Rectal smooth muscle tissue (tissue), 1 donor: ENCODE results near the gene RASSF6.
A peak's percentile ranks its signal among the peaks of the same experiment; 100 is the strongest.
"Not testable (repeated sequence)": the region's sequence is repeated elsewhere in the genome, so short reads cannot be mapped to it uniquely, and the experiment has no call there.

ENCODE experiments used
- H3K27ac ChIP-seq: one replicate; pipeline ENCODE4 v1.7.0; 2013; ENCODE audit warnings: low read depth, low read length, inconsistent platforms
- H3K27me3 ChIP-seq: one replicate; pipeline ENCODE4 v1.7.0; 2013; ENCODE audit warnings: low read length; ENCODE audit not compliant: control insufficient read depth, insufficient read depth
- H3K36me3 ChIP-seq: one replicate; pipeline ENCODE4 v1.7.0; 2013; ENCODE audit warnings: low read length; ENCODE audit not compliant: control insufficient read depth, insufficient read depth
- H3K4me1 ChIP-seq: one replicate; pipeline ENCODE4 v1.7.0; 2013; ENCODE audit warnings: low read length; ENCODE audit not compliant: control insufficient read depth, insufficient read depth
- H3K4me3 ChIP-seq: one replicate; pipeline ENCODE4 v1.7.0; 2013; ENCODE audit warnings: low read length
- H3K9ac ChIP-seq: one replicate; pipeline ENCODE4 v1.7.0; 2013; ENCODE audit warnings: low read length

Gene RASSF6

GRCh38 chr4:73646117-73646516 lies 25.9 kb upstream of the RASSF6 start:
- Histone ChIP-seq H3K9ac (no peak overlapping the region), H3K4me3 (no peak overlapping the region), H3K27me3 (no peaks in the 10 kb centered on the region), H3K27ac (no peak overlapping the region), H3K4me1 (no peaks in the 10 kb centered on the region), H3K36me3 (no peaks in the 10 kb centered on the region)

- Histone ChIP-seq H3K4me1 (no peaks in the 10 kb centered on the region), H3K9ac (no peak overlapping the region), H3K36me3 (no peaks in the 10 kb centered on the region), H3K4me3 (no peak overlapping the region), H3K27me3 (no peaks in the 10 kb centered on the region), H3K27ac (no peak overlapping the region)
These were observed 11.5 kb upstream of the RASSF6 start for GRCh38 chr4:73631565-73632226.

GRCh38 chr4:73628834-73629233 lies 8.6 kb upstream of the RASSF6 start:
- not testable (repeated sequence) for H3K4me3 ChIP-seq, H3K4me1 ChIP-seq, H3K27me3 ChIP-seq, H3K27ac ChIP-seq, H3K9ac ChIP-seq, H3K36me3 ChIP-seq

GRCh38 chr4:73621357-73621756 lies 1.1 kb upstream of the RASSF6 start:
- H3K36me3 ChIP-seq, result no peaks in the 10 kb centered on the region
- no peaks in the 10 kb centered on the region for H3K27me3 ChIP-seq
- no peaks in the 10 kb centered on the region for H3K4me1 ChIP-seq
- no peak overlapping the region for H3K27ac ChIP-seq
- H3K9ac ChIP-seq, result no peak overlapping the region
- H3K4me3 ChIP-seq, result no peak overlapping the region

GRCh38 chr4:73619346-73619745 lies 890 bp downstream of the RASSF6 start:
- Histone ChIP-seq H3K36me3 (no peaks in the 10 kb centered on the region), H3K9ac (no peak overlapping the region), H3K27me3 (no peaks in the 10 kb centered on the region), H3K27ac (no peak overlapping the region), H3K4me1 (no peaks in the 10 kb centered on the region), H3K4me3 (peak overlapping the region; percentile 33)

GRCh38 chr4:73617256-73617655 lies 3.0 kb downstream of the RASSF6 start:
- Histone ChIP-seq H3K27ac (no peak overlapping the region), H3K4me3 (no peak overlapping the region), H3K9ac (no peak overlapping the region), H3K4me1 (no peaks in the 10 kb centered on the region), H3K36me3 (no peaks in the 10 kb centered on the region), H3K27me3 (no peaks in the 10 kb centered on the region)

- Histone ChIP-seq H3K4me3 (no peak overlapping the region), H3K27me3 (no peaks in the 10 kb centered on the region), H3K36me3 (no peaks in the 10 kb centered on the region), H3K9ac (no peak overlapping the region), H3K4me1 (no peaks in the 10 kb centered on the region), H3K27ac (no peak overlapping the region)
These were observed 4.6 kb downstream of the RASSF6 start for GRCh38 chr4:73615613-73616012.

- Histone ChIP-seq H3K4me3 (no peak overlapping the region), H3K36me3 (no peaks in the 10 kb centered on the region), H3K27ac (no peak overlapping the region), H3K27me3 (no peaks in the 10 kb centered on the region), H3K9ac (no peak overlapping the region), H3K4me1 (peaks cover 5% of the 10 kb centered on the region)
These were observed 5.8 kb downstream of the RASSF6 start for GRCh38 chr4:73614311-73614867.

GRCh38 chr4:73613130-73613529 lies 7.1 kb downstream of the RASSF6 start:
- Histone ChIP-seq H3K9ac (no peak overlapping the region), H3K36me3 (no peaks in the 10 kb centered on the region), H3K4me3 (no peak overlapping the region), H3K4me1 (peaks cover 9% of the 10 kb centered on the region), H3K27me3 (no peaks in the 10 kb centered on the region), H3K27ac (no peak overlapping the region)

- Histone ChIP-seq H3K4me3 (no peak overlapping the region), H3K27me3 (no peaks in the 10 kb centered on the region), H3K4me1 (peaks cover 9% of the 10 kb centered on the region), H3K9ac (no peak overlapping the region), H3K36me3 (no peaks in the 10 kb centered on the region), H3K27ac (no peak overlapping the region)
These were observed 8.2 kb downstream of the RASSF6 start for GRCh38 chr4:73612032-73612431.

- Histone ChIP-seq H3K27me3 (no peaks in the 10 kb centered on the region), H3K27ac (no peak overlapping the region), H3K9ac (no peak overlapping the region), H3K4me3 (no peak overlapping the region), H3K4me1 (peaks cover 9% of the 10 kb centered on the region), H3K36me3 (no peaks in the 10 kb centered on the region)
These were observed 10.5 kb downstream of the RASSF6 start for GRCh38 chr4:73609706-73610105.

- H3K4me3 ChIP-seq, result no peak overlapping the region
- H3K27me3 ChIP-seq, result no peaks in the 10 kb centered on the region
- H3K36me3 ChIP-seq, result no peaks in the 10 kb centered on the region
- no peak overlapping the region for H3K9ac ChIP-seq
- H3K4me1 ChIP-seq, result peaks cover 9% of the 10 kb centered on the region
- H3K27ac ChIP-seq, result peak overlapping the region; percentile 54
These were observed 11.3 kb downstream of the RASSF6 start for GRCh38 chr4:73608689-73609594.
